Activated CD8-positive, alpha-beta memory T cell treated with anti-CD3 and anti-CD28 coated beads, Interleukin-2, amount 10 ng/mL, durations not matched to agents 7 days and 5 days (primary cell): ENCODE results near the gene LIN7C. TPM values are rescaled to one million over a fixed set of nuclear protein-coding genes. Genes with fewer than 3 reads are reported as not detected.
A peak's percentile ranks its signal among the peaks of the same experiment; 100 is the strongest.

ENCODE experiments used
- ATAC-seq: fragments of 150-1000 bp; cut with Tn5 transposase; one replicate; pipeline ENCODE4 v1.10.0; 2021; ENCODE audit warnings: moderate library complexity
- CTCF ChIA-PET: fragments of 350-600 bp; sonication (Branson Sonifier 250); formaldehyde crosslinking; loops from one replicate; lab custom pipeline; 2021; ENCODE audit warnings: antibody characterized with exemption; lab: Charles Lee
- DNase-seq: peaks from one replicate; pipeline ENCODE4 v3.0.0-alpha.2; 2020
- H3K27ac Mint-ChIP-seq: one replicate; pipeline ENCODE4 v1.8.0; 2021; ENCODE audit warnings: mild to moderate bottlenecking, mixed read lengths
- H3K27me3 Mint-ChIP-seq: one replicate; pipeline ENCODE4 v1.8.0; 2021; ENCODE audit warnings: mixed read lengths
- H3K36me3 Mint-ChIP-seq: one replicate; pipeline ENCODE4 v1.8.0; 2021; ENCODE audit warnings: mild to moderate bottlenecking, mixed read lengths
- H3K4me1 Mint-ChIP-seq: one replicate; pipeline ENCODE4 v1.8.0; 2021; ENCODE audit warnings: mixed read lengths
- H3K4me3 Mint-ChIP-seq: one replicate; pipeline ENCODE4 v1.8.0; 2021; ENCODE audit warnings: mild to moderate bottlenecking, moderate library complexity, mixed read lengths
- H3K9me3 Mint-ChIP-seq: one replicate; pipeline ENCODE4 v1.8.0; 2022; ENCODE audit warnings: low read depth, mixed read lengths
- total RNA-seq, 2 experiments: library from RNA; stranded (reverse); gene quantifications; one replicate each; pipeline ENCODE4 v1.2.3, GENCODE V29; 2021

The LIN7C gene, protein sequence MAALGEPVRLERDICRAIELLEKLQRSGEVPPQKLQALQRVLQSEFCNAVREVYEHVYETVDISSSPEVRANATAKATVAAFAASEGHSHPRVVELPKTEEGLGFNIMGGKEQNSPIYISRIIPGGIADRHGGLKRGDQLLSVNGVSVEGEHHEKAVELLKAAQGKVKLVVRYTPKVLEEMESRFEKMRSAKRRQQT
- 10 to 100 TPM; 18.2 to 23.1 TPM for total RNA-seq

GRCh38 chr11:27506200-27507182 lies at the start of gene LIN7C:
Gene LIN7C (minus strand): TSS chr11:27506769. CDS start chr11:27506752, 17 bp downstream.
- Mint-ChIP-seq H3K27ac (peak within 1 kb of the TSS; percentile 98), H3K4me1 (peaks cover 38% of the 10 kb centered on the region), H3K27me3 (no peaks in the 10 kb centered on the region), H3K9me3 (no peaks in the 10 kb centered on the region), H3K36me3 (peaks cover 14% of the 10 kb centered on the region), H3K4me3 (peak within 1 kb of the TSS; percentile 90)
- DNase-seq (peak; percentile 97), ATAC-seq (peak; percentile 93)
- CTCF ChIA-PET, result interaction anchor here (1.3 to 1.7 kb wide), 3 partner anchors 8 to 323 kb away, joined by 3 to 9 read pairs (median 5); no protein-coding TSS in a partner anchor

DNA sequence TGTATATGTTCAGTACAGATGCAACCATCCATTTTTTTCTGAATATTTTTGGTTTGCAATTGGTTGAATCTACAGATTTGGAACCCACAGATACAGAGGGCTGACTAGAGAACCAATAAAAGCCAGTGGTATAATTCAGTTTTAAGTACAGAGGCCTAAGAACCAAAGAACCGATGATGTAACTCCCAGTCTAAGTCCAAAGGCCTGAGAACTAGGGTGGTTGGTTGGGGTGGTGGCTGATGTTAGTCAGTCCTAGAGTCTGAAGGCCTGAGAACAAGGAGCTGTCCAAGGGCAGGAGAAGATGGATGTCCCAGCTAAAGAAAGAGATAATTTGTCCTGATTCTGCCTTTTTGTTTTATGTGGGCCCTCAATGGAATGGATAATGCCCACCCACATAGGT lies 48.7 kb upstream of the LIN7C start:
- CTCF ChIA-PET, result no interaction called here
- DNase-seq (no peak), ATAC-seq (no peak)
- no peak overlapping the region for H3K4me3 Mint-ChIP-seq
- H3K9me3 Mint-ChIP-seq, result no peaks in the 10 kb centered on the region
- H3K27ac Mint-ChIP-seq, result no peak overlapping the region
- H3K27me3 Mint-ChIP-seq, result no peaks in the 10 kb centered on the region
- no peaks in the 10 kb centered on the region for H3K4me1 Mint-ChIP-seq
- no peaks in the 10 kb centered on the region for H3K36me3 Mint-ChIP-seq

GRCh38 chr11:27553186-27553585 lies 46.6 kb upstream of the LIN7C start:
- no peaks in the 10 kb centered on the region for H3K36me3 Mint-ChIP-seq
- no peak overlapping the region for H3K4me3 Mint-ChIP-seq
- H3K9me3 Mint-ChIP-seq, result no peaks in the 10 kb centered on the region
- no peak overlapping the region for H3K27ac Mint-ChIP-seq
- CTCF ChIA-PET, result no interaction called here
- no peak for DNase-seq
- H3K4me1 Mint-ChIP-seq, result no peaks in the 10 kb centered on the region
- no peak for ATAC-seq
- no peaks in the 10 kb centered on the region for H3K27me3 Mint-ChIP-seq

DNA sequence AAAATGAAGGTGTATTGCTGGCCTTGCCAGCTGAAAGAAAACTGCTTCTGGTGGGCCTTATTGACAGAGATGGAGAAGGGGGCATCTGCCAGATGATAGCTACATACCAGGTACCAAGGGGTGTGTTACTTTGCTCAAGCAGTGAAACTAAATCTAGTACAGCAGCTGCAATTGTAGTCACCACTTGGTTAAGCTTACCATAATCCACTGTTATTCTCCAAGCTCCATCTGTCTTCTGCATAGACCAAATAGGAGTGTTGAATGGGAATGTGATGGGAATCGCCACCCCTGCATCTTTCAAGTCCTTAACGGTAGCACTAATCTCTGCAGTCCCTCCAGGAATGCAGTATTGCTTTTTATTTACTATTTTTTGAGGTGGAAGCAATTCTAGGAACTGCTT lies 45.8 kb upstream of the LIN7C start:
- Mint-ChIP-seq H3K27ac (no peak overlapping the region), H3K4me3 (no peak overlapping the region), H3K9me3 (no peaks in the 10 kb centered on the region), H3K36me3 (no peaks in the 10 kb centered on the region), H3K27me3 (no peaks in the 10 kb centered on the region), H3K4me1 (no peaks in the 10 kb centered on the region)
- CTCF ChIA-PET, result no interaction called here
- no peak for DNase-seq
- no peak for ATAC-seq

GRCh38 chr11:27551127-27551526 lies 44.6 kb upstream of the LIN7C start:
- Mint-ChIP-seq H3K4me3 (no peak overlapping the region), H3K4me1 (no peaks in the 10 kb centered on the region), H3K9me3 (no peaks in the 10 kb centered on the region), H3K36me3 (no peaks in the 10 kb centered on the region), H3K27ac (no peak overlapping the region), H3K27me3 (no peaks in the 10 kb centered on the region)
- CTCF ChIA-PET, result no interaction called here
- ATAC-seq, result no peak
- no peak for DNase-seq

- DNase-seq (no peak), ATAC-seq (no peak)
- H3K27me3 Mint-ChIP-seq, result no peaks in the 10 kb centered on the region
- H3K36me3 Mint-ChIP-seq, result no peaks in the 10 kb centered on the region
- H3K4me3 Mint-ChIP-seq, result no peak overlapping the region
- H3K4me1 Mint-ChIP-seq, result no peaks in the 10 kb centered on the region
- no peak overlapping the region for H3K27ac Mint-ChIP-seq
- CTCF ChIA-PET, result no interaction called here
- H3K9me3 Mint-ChIP-seq, result no peaks in the 10 kb centered on the region
Observed at GRCh38 chr11:27545946-27546345, 39.4 kb upstream of the LIN7C start.

DNA sequence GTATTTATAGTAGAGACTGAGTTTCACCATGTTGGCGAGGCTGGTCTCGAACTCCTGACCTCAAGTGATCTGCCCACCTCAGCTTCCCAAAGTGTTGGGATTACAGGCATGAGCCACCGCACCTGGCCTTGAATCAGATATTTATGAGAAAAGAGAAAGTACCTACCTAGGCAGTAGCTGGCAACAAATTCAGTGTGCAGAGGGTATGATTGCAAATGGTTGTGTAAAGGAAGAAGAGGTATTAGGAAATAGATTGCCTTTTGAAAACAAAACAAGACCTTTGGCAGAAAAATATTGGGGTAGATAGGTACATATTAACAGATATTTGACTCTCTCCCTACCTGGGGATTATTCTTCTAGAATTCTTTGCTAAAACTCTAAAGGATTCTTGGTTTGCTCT lies 38.5 kb upstream of the LIN7C start:
- H3K36me3 Mint-ChIP-seq, result no peaks in the 10 kb centered on the region

GRCh38 chr11:27541790-27542189 lies 35.2 kb upstream of the LIN7C start:
- no peaks in the 10 kb centered on the region for H3K4me1 Mint-ChIP-seq
- CTCF ChIA-PET, result no interaction called here

More for the DNA sequence above, 38.5 kb upstream of the LIN7C start:
- H3K9me3 Mint-ChIP-seq, result no peaks in the 10 kb centered on the region
- H3K27ac Mint-ChIP-seq, result no peak overlapping the region
- H3K4me3 Mint-ChIP-seq, result no peak overlapping the region
- CTCF ChIA-PET, result no interaction called here
- DNase-seq, result no peak
- no peak for ATAC-seq
- H3K4me1 Mint-ChIP-seq, result no peaks in the 10 kb centered on the region
- H3K27me3 Mint-ChIP-seq, result no peaks in the 10 kb centered on the region

DNA sequence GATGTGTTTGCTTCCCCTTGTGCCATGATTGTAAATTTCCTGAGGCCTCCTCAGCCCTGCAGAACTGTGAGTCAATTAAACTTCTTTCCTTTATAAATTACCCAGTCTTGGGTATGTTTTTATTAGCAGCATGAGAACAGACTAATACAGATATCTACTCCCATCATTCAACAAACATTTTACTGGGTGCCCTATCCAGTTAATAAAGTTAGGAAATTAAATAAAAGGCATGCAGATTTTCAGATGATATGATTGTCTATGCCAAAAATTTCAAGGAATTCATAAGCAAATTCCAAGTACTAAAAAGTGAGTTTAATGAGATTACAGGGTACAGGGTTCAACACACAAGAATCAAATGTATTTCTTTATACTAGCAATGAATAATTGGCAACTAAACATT lies 33.5 kb upstream of the LIN7C start:
- no peak for ATAC-seq
- CTCF ChIA-PET, result no interaction called here
- no peak overlapping the region for H3K27ac Mint-ChIP-seq

More at GRCh38 chr11:27541790-27542189, 35.2 kb upstream of the LIN7C start:
- no peak overlapping the region for H3K4me3 Mint-ChIP-seq
- H3K27ac Mint-ChIP-seq, result no peak overlapping the region
- no peak for DNase-seq
- H3K9me3 Mint-ChIP-seq, result no peaks in the 10 kb centered on the region
- H3K36me3 Mint-ChIP-seq, result no peaks in the 10 kb centered on the region
- ATAC-seq, result no peak
- no peaks in the 10 kb centered on the region for H3K27me3 Mint-ChIP-seq

GRCh38 chr11:27535103-27535502 lies 28.5 kb upstream of the LIN7C start:
- H3K27me3 Mint-ChIP-seq, result no peaks in the 10 kb centered on the region
- peaks cover 2% of the 10 kb centered on the region for H3K4me1 Mint-ChIP-seq
- H3K27ac Mint-ChIP-seq, result no peak overlapping the region
- H3K9me3 Mint-ChIP-seq, result no peaks in the 10 kb centered on the region
- DNase-seq (no peak), ATAC-seq (no peak)
- no peak overlapping the region for H3K4me3 Mint-ChIP-seq
- CTCF ChIA-PET, result no interaction called here
- no peaks in the 10 kb centered on the region for H3K36me3 Mint-ChIP-seq

More for the DNA sequence above, 33.5 kb upstream of the LIN7C start:
- H3K36me3 Mint-ChIP-seq, result no peaks in the 10 kb centered on the region
- no peaks in the 10 kb centered on the region for H3K4me1 Mint-ChIP-seq
- DNase-seq, result no peak
- no peaks in the 10 kb centered on the region for H3K27me3 Mint-ChIP-seq
- H3K4me3 Mint-ChIP-seq, result no peak overlapping the region
- H3K9me3 Mint-ChIP-seq, result no peaks in the 10 kb centered on the region

GRCh38 chr11:27532652-27533325 lies 26.2 kb upstream of the LIN7C start:
- ATAC-seq, result no peak
- DNase-seq, result no peak
- peaks cover 2% of the 10 kb centered on the region for H3K4me1 Mint-ChIP-seq
- H3K27me3 Mint-ChIP-seq, result peaks cover 1% of the 10 kb centered on the region
- no peak overlapping the region for H3K4me3 Mint-ChIP-seq
- no peaks in the 10 kb centered on the region for H3K36me3 Mint-ChIP-seq
- no peak overlapping the region for H3K27ac Mint-ChIP-seq
- no peaks in the 10 kb centered on the region for H3K9me3 Mint-ChIP-seq
- CTCF ChIA-PET, result no interaction called here

GRCh38 chr11:27528712-27529111 lies 22.1 kb upstream of the LIN7C start:
- peaks cover 2% of the 10 kb centered on the region for H3K27me3 Mint-ChIP-seq
- H3K36me3 Mint-ChIP-seq, result no peaks in the 10 kb centered on the region
- DNase-seq, result no peak
- no peak overlapping the region for H3K27ac Mint-ChIP-seq
- H3K4me3 Mint-ChIP-seq, result no peak overlapping the region
- peaks cover 2% of the 10 kb centered on the region for H3K4me1 Mint-ChIP-seq
- CTCF ChIA-PET, result no interaction called here
- H3K9me3 Mint-ChIP-seq, result no peaks in the 10 kb centered on the region
- ATAC-seq, result no peak

DNA sequence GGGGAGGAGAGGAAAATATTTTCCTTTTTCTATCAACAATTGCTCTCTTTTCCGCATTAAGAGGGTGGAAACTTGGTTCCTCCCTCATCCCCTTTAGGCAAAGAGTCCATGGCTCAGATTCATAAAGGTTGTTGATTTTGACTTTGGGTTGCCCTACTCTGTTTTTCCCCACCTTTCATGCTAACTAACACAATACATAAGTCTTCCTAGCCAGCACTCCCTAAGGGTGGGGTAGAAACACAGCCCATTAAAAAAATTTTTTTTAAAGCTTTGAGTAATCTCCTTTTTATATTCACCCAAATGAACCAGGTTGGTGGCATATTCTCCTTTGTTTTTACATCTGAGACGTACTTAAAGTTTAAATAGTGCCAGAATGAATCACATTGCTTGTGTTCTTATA lies 20.0 kb upstream of the LIN7C start:
- Mint-ChIP-seq H3K27me3 (peaks cover 2% of the 10 kb centered on the region), H3K36me3 (no peaks in the 10 kb centered on the region), H3K4me1 (no peaks in the 10 kb centered on the region), H3K9me3 (no peaks in the 10 kb centered on the region), H3K27ac (no peak overlapping the region), H3K4me3 (no peak overlapping the region)
- ATAC-seq (no peak), DNase-seq (no peak)
- CTCF ChIA-PET, result no interaction called here
